ENCODE measurements around the gene EHD1.
A peak's percentile ranks its signal among the peaks of the same experiment; 100 is the strongest.

EHD1 gene

DNA sequence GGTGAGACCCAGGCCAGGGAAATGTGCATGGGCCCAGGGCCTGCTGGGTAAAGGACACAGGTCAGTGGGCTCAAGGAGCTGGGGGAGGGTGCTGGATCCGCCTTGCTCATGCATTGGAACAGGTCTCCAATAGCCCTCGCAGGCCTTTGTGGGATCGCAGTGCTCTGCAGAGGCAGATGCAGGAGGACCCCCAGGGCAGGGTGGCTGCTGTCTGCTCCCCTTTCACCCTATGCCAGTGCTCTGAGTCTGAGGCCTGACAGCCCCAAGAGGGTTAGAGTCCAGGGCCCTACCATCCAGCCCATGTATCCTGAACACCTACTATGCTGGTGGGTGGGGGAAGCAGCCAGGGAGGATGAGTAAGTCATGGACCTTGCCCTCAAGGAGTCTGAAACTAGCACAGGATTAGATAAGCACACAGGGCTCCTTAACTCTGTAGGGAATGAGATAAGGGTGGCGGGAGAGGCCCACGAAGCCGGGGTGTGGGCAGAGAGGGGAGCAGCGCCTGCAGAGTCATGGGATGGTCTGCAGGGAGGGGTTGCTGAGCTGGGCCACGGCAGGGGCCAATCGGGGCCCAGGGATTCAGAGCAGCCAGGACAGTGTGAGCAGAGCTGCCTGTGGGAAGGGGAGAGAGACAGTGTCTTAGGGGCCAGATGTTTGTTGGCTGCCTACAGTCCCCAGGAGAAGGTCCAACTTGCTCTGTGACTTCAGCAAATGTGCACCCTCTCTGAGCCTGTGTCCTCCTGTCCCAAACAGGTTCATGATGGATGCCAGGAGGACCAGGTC, 10.5 kb upstream of the EHD1 start:
- DNase-seq = no peak

DNA sequence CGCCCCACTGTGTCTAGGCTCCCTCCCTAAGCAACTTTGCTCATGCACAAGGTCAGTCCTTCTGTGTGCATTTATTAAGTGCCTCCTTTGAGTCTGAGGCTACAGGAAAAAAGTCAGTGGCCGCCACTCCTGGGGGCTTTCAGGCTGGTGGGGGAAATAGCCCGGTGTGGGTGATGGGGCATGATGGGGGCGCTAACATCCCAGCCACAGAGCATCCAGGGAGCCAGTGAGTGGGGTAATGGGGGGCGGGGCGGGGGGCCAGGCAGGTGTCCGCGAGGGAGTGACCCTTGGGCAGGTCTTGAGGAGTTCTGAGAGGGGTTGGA, 9.9 kb upstream of the EHD1 start:
- DNase-seq = no peak

DNA sequence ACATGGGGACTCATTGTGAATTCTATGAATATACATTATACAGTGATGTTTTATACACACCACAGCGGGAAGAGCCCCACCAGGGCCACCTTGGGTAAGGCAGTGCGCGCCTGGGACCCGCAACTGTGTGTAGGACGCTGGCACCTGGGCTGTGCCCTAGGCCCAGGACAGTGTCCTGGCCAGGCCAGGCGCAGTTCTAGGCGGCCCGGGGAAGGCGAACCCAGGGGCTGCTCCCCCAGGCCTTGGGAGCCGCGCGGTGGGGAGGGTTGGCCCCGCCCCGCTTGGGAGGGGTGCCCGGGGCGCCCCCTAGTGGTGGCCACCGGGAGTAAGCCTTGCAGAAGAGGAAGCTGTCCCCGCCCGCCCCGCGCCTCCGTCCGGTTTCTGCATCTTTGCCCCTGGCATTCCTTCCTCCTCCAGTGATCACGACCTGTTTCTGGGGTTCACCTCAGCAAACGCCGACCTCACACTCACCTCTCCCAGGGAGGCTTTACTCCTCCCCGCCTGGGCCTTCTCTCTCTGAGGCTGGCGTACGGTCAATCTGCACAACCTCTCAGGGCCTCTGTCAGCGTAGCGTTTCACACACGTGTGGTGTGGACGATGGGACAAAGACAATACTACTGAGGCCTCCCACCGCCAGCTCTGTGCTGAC, 9.5 kb upstream of the EHD1 start:
- DNase-seq = no peak

DNA sequence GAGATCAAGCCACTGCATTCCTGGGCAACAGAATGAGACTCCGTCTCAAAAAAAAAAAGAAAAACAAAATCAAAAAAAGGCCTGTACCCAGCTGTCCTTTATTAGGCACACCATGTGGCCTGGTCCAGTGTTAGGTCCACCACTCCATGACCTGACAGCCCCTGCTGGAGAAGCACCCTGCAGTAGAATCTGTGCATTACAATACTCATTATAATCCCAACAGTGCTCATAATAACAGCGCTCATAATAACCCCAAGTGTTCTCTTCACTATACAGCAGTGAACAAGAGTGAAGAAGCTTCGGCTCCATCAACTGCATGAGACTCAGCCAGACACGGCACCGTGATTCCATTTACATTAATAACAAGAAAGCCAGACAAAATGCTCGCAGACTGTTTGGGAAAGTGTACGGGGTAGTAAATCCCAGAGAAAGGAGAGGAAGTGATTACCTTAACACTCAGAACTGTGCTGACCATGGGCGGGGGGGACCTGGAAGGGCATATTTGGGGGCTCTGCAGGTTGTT, 8.9 kb upstream of the EHD1 start:
- DNase-seq = no peak

DNA sequence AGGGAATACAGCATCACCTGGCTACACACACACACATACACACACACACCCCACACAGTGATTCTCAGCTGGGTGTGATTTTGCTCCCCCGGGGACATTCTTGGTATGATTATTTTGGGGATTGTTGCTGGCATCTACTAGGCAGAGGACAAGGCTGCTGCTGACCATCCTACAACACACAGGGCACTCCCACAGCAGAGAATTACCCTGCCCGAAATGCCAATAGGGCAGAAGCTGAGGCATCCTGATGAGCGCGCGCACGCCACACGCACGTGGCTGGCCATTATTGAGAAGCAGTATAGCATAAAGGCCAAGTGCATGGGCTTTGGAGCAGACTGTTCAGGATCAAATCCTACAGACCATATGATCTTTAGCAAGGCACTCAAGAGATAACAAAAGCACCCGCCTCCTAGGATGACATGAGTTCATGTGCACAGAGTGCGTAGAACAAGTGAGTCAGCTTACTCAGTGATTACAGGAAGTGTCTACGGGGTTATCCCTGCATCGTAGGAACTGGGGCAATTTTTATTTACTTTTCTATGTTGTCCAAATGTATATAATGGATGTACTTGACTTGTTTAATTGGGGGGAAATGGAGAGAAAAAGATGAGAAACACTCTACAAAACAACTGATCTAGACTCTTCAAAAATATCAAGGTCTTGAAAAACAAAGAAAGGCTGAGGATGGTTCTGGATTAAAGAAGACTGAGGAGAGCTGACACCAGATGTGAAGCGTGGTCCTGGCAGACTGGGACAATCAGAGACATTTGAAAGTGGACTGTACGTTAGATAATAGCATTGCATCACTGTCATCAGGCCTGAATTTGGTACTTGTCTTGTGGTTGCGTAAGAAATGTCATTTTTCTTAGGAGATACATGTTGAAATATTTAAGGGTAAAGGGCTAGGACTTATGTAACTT, 7.2 kb upstream of the EHD1 start:
- no peak for DNase-seq

DNA sequence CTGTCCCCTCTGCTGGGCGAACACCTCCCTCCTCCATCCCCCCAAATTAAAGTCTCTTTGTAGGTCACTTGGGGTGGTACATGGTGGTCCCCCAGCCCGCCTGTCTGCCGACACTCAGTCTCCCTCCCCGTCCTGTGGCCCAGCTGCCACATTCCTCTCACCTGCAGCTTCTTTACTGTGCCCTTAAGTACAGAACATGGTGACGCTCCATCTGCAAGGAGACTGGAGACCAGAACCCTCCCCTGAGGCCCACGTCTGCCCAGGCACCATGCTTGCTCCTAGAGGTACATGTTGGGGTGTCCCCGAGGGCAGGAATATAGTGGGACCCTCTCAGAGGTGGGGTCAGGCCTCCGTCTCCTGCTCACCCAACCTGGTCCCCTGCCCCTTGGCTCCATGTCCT, 5.6 kb upstream of the EHD1 start:
- no peak for DNase-seq

DNA sequence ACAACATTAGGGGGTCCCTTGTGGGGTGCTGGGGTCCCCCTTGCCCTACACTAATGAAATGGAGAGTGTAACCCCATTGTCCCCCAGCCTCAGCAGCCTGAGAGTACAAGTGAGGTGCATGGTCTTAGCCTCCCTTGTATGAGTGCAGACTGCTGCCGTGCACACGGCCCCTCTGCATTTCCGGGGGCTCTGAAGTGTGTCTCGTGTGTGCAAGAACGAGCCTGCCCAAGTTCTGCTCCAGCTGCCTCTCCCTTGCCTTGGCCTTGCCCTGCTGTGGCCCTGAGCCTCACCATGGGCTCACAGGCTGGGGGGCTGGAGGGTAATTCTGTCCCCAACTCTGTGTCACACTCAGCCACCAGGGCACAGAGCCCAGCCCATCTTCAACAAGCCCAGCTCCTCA, 5.2 kb upstream of the EHD1 start:
- no peak for DNase-seq

DNA sequence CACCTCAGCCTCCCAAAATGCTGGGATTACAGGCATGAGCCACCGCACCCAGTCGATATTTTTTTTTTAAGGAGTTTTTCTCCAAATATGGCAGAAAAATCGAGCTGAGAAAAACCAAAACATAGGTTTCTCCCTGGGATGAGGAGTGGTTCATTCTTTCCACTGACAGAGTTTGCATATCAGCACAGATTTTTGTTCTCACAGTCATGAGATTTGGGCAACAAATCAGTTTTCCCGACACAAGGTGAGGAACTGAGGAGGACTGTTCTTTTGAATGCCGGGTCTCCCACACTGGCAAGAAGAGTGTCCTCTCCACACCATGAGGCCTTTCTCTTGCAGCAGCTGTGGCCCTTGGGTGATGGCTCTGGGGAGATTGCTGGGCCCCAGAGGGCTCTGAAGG, 3.8 kb upstream of the EHD1 start:
- no peak for DNase-seq

DNA sequence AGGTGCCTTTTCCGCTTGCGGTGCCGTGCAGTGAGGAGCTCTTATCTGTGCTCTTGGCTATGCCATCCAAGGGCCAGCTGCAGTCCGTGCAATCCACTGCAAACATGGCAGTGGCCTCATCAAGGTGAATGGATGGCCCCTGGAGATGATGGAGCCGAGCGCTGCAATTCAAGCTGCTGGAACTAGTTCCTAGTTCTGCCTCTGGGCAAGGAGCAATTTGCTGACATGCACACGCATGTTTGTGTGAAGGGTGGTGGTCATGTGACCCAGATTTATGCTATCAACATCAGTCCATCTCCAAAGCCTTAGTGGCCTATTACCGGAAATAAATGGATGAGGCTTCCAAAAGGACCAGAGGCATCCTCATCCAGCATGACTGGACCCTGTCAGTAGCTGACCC, 3.1 kb upstream of the EHD1 start:
- DNase-seq = peak; percentile 15

DNA sequence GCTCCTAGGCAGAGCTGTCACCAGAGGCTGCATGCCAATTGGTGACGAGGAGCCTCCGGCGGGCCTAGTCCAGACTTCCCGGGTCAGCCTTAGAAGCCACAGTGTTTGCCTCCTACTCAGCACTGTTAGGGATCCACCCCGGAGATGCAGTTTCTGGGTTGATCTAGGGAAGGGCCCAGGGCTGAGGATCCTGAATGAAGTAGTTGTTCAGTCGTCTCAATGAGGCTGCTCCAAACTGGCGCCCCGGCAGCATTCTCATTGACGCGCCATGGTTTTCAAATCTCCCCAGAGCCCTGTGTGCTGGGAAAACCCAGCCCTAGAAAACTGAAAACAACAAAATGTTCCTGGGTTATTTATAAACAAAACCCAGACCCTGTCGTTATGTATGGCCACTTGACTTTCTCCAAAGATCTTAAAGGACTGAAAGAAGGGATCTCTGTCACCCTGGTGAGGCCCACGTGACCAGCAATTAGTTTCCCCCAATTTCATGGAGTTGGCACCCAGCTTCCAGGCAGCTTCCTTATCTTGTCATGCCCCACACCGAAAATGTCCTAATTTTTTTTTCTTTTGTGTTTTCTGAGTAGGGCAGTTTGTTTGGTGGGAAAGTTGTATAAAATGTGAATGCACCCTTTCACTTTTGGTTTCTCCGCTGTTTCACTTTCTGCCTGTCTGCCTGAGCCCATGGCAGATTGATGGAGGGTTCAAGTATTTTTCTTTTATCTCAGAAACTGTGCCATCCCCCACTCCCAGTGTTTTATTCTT, 2.0 kb upstream of the EHD1 start:
- DNase-seq = no peak

DNA sequence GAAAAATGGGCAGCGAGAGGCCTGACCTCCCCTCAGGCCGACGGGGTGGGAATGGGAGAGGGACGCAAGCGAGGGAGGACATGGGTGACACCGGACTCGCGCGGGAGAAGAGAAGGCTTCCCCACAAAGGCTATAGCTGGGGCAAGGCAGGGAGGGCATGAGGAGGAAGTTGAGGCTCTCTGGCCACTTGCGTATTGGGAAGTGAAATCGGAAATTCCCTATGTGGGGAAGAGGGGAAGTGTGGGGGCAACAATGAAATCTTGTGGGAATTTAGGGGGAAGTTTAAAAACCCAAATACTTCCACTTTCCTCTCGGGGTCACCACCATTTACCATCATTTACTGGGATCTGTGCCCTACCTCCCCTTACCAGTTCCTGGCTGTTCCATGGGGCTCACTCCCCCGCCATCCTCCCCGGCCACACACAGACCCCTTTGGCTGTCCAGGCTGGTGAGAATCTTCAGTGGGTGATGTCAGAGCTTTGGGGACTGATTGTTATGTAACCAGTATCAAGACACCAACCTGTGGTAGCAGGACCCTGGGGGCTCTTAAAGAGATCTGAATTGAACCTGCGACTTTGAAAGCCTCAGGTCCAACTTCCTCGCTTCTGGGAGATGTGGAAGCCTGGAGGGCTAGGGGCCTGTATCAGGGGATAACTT, 951 bp upstream of the EHD1 start:
- peak; percentile 17 for DNase-seq

DNA sequence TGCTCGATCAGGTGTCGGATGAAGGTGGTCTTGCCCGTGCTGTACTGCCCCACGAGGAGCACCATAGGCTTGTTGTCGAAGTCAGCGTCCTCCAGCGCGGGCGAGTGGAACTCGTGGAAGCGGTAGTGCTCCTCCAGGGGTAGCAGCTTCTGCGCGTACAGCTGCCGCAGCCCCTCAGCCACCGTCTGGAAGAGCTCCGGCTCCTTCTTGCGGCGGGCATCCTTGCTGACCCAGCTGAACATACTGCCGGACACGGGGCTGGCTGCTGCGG, 263 bp downstream of the EHD1 start:
- DNase-seq = no peak

DNA sequence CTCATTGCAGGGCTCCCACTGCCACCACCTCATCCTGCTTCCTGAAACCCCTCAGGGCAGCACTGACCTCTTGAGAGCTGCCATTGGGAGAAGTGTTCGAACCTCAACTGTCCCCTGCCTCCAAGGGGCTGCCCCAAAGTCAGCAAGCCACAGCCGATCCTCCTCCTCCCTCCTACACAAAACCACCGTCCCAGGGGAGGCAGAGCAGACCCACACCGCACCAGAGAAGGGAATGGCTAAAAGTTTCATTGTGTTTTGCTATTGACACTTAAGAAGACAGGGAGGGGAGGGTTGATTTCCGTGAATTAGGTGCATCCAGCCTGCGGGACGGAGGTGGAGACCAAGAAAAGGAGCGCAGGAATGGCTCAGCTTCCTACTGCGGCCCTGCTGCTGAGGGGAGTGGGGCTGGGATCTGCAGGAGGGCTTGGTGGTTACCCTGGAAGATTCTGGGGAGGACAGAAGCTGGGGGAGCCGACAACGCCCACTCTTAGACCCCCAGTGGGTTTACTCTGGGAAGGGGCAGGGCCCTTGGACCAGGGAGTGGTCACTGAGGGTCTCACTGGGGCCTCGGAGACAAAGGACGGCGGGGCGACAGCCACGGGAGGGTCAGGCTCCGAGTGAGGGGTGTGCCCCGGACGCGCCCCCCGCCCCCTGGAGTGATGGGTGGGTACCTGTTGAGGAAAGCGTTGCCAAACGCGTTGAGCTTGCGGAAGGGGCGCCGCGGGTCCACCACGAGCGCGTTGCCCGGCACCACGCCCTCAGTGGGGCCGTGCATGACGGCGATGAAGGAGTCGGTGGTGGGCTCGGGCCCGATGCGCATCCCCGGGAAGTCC, 815 bp downstream of the EHD1 start:
- DNase-seq = no peak

DNA sequence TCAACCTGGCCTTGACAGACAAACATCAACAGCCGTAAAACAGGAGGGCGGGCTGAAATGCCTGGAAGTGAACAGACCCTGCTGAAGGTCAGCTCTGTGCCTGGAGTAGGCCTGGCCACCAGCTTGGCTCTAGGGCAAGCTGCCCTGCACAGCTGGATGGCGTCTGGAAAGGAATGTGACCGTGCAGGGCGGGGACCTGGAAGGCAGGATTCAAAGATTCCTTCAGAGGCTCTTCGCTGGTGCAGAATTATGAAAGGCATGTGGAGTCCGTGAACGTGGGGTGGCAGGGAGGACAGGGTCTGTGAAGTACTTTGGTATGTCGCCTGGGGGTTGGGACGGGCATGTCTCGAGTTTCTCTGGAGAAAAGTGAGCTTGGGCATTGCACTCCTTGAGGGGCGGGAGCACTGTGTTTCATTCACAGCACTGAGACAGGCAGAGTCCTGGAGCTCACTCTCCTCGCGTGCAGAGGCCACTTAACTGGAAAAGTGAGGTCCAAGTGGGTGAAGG, 1.5 kb downstream of the EHD1 start:
- DNase-seq = peak; percentile 7

DNA sequence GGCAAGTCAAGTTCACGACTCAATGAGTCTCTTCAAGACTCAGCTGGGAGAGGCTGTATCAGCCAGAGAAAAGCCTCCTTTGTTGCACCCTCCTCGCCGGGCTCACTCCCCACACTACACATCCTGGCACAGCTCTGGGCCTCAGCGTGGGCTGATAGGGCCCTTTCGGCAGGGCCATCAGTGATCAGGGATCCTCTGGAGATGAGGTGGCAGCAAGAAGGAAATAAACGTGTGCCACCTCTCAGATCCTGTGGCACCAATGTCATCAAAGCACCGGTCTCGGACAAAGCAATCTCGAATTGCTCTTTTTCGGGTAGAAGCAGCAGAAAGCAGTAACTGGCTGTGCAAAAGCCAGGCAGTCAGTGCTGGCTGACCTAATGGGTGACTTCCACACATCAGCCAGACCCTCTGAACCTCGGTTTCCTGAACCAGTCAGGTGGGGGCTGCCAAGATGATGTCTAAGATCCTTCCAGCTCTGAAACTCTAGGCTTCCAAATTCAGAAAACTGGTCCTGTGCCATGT, 2.1 kb downstream of the EHD1 start:
- DNase-seq = no peak

DNA sequence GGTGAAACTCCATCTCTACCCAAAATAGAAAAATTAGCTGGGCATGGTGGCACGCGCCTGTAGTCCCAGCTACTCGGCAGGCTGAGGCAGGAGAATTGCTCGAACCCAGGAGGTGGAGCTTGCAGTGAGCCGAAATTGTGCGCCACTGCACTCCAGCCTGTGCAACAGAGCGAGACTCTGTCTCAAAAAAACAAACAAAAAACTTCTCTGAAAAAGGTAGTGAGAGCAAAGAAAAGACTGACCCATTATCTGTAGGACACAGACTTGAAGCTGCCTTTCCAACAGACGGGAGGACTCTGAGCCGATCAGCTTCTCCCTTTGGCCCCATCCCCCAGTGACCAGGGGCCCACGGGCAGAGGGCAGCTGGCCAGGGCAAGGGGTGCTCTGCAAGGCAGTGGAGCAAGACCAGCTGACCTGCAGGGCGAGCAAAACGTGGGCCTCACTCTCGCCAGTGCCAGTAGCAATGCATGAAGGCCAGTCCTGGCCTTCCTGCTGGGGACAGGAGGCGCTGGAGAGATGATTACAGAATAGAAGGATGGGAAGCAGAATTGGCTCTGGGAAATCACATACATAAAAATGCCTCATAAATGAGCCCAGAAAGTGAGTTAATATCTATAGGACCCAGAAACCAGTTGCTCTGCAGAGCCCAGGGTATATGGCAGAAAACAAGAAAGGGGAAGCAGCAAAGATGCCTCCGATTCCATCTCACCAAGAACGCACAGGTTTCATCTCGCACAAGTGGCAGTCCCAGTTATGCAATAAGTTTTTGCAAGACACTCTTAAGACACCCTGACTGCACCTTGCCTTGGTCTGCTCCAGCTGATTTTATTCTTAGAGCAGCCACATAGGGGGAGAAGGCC, 2.8 kb downstream of the EHD1 start:
- DNase-seq = no peak

DNA sequence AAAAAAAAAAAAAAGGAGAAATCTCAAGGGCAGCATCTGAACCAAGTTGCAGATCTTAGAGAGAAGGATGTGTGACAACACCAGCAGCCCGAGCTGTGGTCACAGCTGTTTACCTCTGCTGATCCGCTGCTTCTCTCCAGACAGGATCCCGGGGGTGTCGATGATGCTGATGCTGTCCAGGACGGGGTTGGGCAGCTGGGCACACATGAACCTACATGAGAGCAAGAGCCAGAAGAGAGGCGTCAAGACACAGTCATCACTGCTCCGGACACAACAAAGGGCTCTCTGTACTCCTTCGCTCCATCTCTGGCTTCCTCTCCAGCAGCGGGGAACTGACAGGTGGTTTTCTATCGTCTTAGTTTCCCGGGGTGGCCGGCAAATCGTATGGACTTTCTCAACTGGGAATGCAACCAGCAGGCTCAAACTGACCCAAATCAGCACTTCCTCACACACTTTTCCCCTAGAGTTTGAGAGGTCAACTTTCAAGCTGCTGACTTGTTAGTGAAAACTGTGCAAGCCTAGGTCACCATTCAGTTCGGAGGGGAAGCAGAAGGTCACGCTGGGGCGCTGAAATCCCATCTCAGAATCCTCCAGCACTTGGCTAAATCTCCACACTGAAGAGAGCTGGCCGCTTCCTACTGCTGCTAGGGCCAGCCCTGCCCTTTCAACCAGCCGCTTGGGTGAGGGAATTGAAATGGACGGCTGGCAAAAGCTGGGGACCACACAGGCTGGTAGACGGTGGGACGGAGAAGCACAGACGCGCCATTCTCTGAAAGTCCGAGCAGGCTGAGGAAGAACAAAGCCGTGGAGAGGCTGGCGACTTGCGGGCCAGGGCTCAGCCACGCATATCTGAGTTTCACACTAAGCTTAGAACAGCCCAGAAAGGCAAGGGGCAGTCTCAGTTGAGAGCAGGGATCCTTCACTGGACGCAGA, 3.8 kb downstream of the EHD1 start:
- no peak for DNase-seq

DNA sequence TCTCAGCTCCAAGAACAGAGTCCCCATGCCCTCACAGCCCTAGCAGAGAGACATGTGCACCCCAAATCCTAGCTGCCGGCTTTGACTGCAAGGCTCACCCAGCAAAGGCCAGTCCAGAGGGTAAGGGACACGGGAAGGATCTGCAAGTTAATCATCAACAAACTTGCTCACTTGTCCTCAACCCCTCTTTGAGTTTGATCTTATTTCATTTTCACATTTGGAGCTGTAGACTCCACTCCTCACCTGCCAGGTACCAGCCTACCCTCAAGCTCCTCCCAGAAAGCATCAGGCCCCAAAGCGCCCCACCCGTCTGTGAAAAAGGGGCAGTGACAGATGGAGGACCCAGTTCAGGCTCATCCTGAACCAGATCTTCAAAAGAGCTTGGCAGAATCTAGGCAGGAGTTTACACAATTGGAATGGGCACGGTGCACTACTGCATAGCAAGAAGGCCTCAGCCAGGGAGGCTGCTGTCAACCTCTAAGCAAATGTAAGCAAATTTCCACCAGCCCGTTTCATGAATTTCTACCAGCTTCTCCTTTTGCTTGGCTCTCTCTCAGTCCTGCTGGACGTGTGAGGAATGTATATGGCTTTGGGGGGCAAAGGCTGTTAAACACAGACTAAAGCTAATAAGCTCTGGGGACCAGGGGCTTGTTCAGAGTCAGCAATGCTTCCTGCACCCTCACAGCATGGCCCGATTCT, 5.5 kb downstream of the EHD1 start:
- DNase-seq = no peak
